MCF 10A (cell line): ENCODE data around the gene SCARB1. TPM values are rescaled to one million over a fixed set of nuclear protein-coding genes. Genes with fewer than 3 reads are reported as not detected.
"Not testable (repeated sequence)": the region's sequence is repeated elsewhere in the genome, so short reads cannot be mapped to it uniquely, and the experiment has no call there.

Experiments
- BruUV-seq: library from RNA; stranded (reverse); fragments of 400-500 nt; replicated peaks from 2 replicates; lab custom pipeline; 2021; lab: Mats Ljungman, UMichigan
- CTCF ChIA-PET: fragments of 300-600 bp; sonication (Branson Sonifier 250); formaldehyde crosslinking; extraction: SDS; loops from one replicate; lab custom pipeline; 2021; ENCODE audit warnings: antibody characterized with exemption, inconsistent platforms; lab: Yijun Ruan, JAX
- POLR2A ChIA-PET: fragments of 300-600, 350-650 bp; sonication (Branson Sonifier 250); formaldehyde crosslinking; extraction: SDS; loops from one replicate; lab custom pipeline; 2020; ENCODE audit warnings: antibody characterized with exemption, inconsistent platforms; lab: Yijun Ruan, JAX
- DNase-seq: peaks from one replicate; pipeline ENCODE4 v3.0.0-alpha.2; 2018; ENCODE audit not compliant: unreplicated experiment
- H3K27ac Mint-ChIP-seq: one replicate; pipeline ENCODE4 v1.8.0; 2022; ENCODE audit warnings: mild to moderate bottlenecking, low read depth, mixed read lengths; ENCODE audit not compliant: unreplicated experiment
- H3K27me3 Mint-ChIP-seq: one replicate; pipeline ENCODE4 v1.8.0; 2022; ENCODE audit warnings: mixed read lengths; ENCODE audit not compliant: insufficient read depth, unreplicated experiment
- H3K36me3 Mint-ChIP-seq: one replicate; pipeline ENCODE4 v1.8.0; 2022; ENCODE audit warnings: mild to moderate bottlenecking, moderate library complexity, mixed read lengths; ENCODE audit not compliant: insufficient read depth, unreplicated experiment
- H3K4me1 Mint-ChIP-seq: one replicate; pipeline ENCODE4 v1.8.0; 2022; ENCODE audit warnings: mixed read lengths; ENCODE audit not compliant: insufficient read depth, unreplicated experiment
- H3K4me3 Mint-ChIP-seq: one replicate; pipeline ENCODE4 v1.8.0; 2022; ENCODE audit warnings: mild to moderate bottlenecking, moderate library complexity, mixed read lengths; ENCODE audit not compliant: unreplicated experiment
- H3K9me3 Mint-ChIP-seq: one replicate; pipeline ENCODE4 v1.8.0; 2022; ENCODE audit warnings: mixed read lengths; ENCODE audit not compliant: unreplicated experiment
- intact Hi-C: fragments of 100-400 bp; cut with micrococcal nuclease; formaldehyde crosslinking; loops from 2 replicates; pipeline ENCODE4 v1.14.1; 2022
- total RNA-seq: library from RNA; stranded (reverse); gene quantifications from 2 replicates; pipeline ENCODE4 v1.2.3, GENCODE V29; 2022
- TF ChIP-seq, protein P1 (sequence below): fragments of 200-600 bp; IDR thresholded peaks from one replicate; pipeline ENCODE4 v1.8.0; 2022; ENCODE audit warnings: antibody characterized with exemption, mild to moderate bottlenecking; ENCODE audit not compliant: unreplicated experiment

The SCARB1 gene
- total RNA-seq, 1 experiment from 2014 or later: 71.0 TPM

DNA sequence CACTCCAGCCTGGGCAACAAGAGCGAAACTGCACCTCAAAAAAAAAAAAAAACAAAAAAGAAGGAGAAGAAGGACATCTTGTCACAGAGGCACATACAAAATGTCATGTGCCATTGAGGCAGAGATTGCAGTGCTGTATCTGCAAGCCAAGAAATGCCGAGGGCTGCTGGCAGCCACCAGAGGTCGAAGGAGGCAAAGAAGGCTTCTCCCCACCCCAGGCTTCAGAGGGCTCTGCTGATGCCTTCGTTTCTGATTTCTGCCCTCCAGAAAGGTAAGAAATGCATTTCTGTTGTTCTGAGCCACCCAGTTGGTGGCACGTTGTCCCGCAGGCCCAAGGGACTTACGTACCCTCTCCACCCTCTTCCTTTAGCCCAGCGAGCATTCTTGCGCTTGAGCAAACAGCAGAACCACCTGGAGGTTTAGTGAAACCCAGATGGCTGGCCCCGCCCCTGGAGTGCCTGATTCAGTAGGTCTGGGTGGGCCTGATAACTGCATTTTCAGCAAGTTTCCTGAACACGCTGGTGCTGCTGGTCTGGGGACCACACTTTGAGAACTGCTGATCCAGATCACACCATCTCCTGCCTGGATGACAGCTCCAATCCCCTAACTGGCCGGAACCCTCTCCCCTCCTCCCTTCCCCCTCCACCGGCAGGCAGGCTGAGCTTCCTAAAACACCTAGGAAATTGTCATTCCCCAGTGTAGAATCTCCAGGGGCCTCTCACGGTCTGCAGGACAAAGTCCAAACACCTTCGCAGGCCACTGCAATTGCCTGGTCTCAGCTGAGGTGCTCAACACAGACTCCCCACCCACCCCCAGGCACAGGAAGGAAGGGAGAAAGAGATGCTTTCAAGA lies 21.1 kb upstream of the SCARB1 start:
- CTCF ChIA-PET: interaction anchor here (1.2 kb wide), 1 partner anchor 8 kb away, joined by 4 read pairs; no protein-coding TSS in a partner anchor
- BruUV-seq: no TSS peak
- no peaks in the 10 kb centered on the region for H3K9me3 Mint-ChIP-seq
- peaks cover 1% of the 10 kb centered on the region for H3K36me3 Mint-ChIP-seq
- DNase-seq: no peak
- TF ChIP-seq, protein P1, sequence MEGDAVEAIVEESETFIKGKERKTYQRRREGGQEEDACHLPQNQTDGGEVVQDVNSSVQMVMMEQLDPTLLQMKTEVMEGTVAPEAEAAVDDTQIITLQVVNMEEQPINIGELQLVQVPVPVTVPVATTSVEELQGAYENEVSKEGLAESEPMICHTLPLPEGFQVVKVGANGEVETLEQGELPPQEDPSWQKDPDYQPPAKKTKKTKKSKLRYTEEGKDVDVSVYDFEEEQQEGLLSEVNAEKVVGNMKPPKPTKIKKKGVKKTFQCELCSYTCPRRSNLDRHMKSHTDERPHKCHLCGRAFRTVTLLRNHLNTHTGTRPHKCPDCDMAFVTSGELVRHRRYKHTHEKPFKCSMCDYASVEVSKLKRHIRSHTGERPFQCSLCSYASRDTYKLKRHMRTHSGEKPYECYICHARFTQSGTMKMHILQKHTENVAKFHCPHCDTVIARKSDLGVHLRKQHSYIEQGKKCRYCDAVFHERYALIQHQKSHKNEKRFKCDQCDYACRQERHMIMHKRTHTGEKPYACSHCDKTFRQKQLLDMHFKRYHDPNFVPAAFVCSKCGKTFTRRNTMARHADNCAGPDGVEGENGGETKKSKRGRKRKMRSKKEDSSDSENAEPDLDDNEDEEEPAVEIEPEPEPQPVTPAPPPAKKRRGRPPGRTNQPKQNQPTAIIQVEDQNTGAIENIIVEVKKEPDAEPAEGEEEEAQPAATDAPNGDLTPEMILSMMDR: no peak
- no peak overlapping the region for H3K27ac Mint-ChIP-seq
- intact Hi-C loops: no loop called here
- no peak overlapping the region for H3K4me3 Mint-ChIP-seq
- H3K27me3 Mint-ChIP-seq: no peaks in the 10 kb centered on the region
- POLR2A ChIA-PET: interaction anchor here (1.0 kb wide), 1 partner anchor 15 kb away, joined by 3 read pairs; no protein-coding TSS in a partner anchor
- peaks cover 7% of the 10 kb centered on the region for H3K4me1 Mint-ChIP-seq

DNA sequence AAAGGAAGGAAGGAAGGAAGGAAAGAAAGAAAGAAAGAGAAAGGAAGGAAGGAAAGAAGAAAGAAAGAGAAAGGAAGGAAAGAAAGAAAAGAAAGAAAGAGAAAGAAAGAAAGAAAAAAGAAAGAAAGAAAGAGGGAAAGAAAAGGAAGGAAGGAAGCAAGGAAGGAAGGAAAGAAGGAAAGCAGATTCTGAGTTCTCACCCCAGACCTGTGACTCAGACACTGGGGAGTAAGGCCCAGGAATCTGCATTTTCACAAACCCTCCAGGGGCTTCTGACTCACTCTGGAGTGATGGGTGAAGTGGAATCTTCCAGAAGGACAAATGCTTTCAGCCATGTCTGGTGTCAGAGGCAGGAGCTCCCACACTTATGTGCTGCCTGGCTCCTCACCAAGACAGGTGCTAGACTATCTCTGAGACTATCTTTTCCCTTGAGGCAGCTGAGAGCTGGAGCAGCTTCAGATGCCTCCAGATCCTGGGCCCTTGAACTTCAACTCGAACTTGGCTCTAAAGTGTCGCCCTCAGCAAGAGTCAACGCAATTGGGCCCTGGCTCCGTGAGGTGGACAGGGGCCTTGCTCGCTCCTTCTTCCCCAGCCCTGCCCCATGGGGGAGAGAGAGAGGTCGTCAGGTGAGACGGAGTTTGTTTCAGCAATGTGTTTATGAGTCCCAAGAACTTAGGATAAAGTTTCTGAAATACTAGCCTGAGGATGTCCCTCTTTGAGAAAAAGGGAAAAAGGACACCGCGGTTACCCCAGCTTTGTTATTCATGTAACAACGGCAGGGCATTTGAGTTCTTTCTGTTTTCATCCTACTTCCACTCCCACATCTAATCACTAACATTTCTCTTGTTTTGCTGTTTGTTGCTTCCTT lies 19.8 kb upstream of the SCARB1 start:
- H3K36me3 Mint-ChIP-seq: no peaks in the 10 kb centered on the region
- peaks cover 7% of the 10 kb centered on the region for H3K4me1 Mint-ChIP-seq
- POLR2A ChIA-PET: no interaction called here
- H3K9me3 Mint-ChIP-seq: no peaks in the 10 kb centered on the region
- TF ChIP-seq, protein P1: no peak
- no peak overlapping the region for H3K4me3 Mint-ChIP-seq
- intact Hi-C loops: no loop called here
- CTCF ChIA-PET: interaction anchor here (0.7 to 1.2 kb wide), 2 partner anchors 9 to 19 kb away, joined by 4 read pairs; no protein-coding TSS in a partner anchor
- no peak overlapping the region for H3K27ac Mint-ChIP-seq
- H3K27me3 Mint-ChIP-seq: no peaks in the 10 kb centered on the region
- BruUV-seq: no TSS peak
- DNase-seq: peak; percentile 14

DNA sequence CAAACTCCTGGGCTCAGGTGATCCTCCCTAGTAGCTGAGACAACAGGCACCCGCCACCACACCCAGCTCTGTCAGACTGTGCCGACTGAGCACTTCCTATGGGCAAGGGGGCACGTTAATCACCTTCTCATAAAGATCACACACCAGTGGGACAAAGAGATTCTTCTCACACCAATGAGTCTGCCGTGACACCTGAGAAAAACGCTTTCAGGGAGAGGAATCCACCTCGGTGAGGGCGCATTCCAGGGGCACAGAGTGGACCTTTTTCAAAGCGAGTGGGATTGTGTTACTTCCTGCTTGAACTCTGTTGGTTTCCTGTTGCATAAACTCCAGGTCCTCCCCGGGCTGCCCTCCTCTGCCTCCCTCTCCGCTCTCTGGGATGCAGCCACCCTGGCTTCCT lies 17.5 kb upstream of the SCARB1 start:
- H3K36me3 Mint-ChIP-seq: no peaks in the 10 kb centered on the region
- no TSS peak for BruUV-seq

DNA sequence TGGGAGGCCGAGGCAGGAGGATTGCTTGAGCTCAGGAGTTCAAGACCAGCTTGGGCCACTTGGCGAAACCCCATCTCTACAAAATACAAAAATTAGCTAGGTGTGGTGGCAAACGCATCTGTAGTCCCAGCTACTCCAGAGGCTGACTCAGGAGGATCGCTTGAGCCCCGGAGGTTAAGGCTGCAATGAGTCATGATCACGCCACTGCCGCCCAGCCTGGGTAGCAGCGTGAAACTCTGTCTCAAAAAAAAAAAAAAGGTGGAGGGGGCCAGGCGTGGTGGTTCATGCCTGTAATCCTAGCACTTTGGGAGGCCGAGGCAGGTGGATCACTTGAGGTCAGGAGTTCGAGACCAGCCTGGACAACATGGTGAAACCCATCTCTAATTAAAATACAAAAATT lies 16.7 kb upstream of the SCARB1 start:
- CTCF ChIA-PET: interaction anchor here (0.6 kb wide), 1 partner anchor 804 kb away, joined by 3 read pairs; no protein-coding TSS in a partner anchor
- H3K27me3 Mint-ChIP-seq, BruUV-seq, H3K4me1 Mint-ChIP-seq, H3K9me3 Mint-ChIP-seq, H3K27ac Mint-ChIP-seq, H3K36me3 Mint-ChIP-seq, intact Hi-C loops, H3K4me3 Mint-ChIP-seq: not testable (repeated sequence)
- peak; percentile 56 for DNase-seq
- POLR2A ChIA-PET: interaction anchor here (0.9 to 1.1 kb wide), 2 partner anchors 26 to 28 kb away, joined by 3 read pairs; no protein-coding TSS in a partner anchor

More for the DNA sequence above, 17.5 kb upstream of the SCARB1 start:
- Mint-ChIP-seq H3K4me1 (peaks cover 7% of the 10 kb centered on the region), H3K4me3 (no peak overlapping the region), H3K27me3 (no peaks in the 10 kb centered on the region), H3K27ac (no peak overlapping the region), H3K9me3 (no peaks in the 10 kb centered on the region)
- ChIA-PET POLR2A (interaction anchor here (1.1 kb wide), 1 partner anchor 25 kb away, joined by 3 read pairs; no protein-coding TSS in a partner anchor), CTCF (no interaction called here)
- intact Hi-C loops: no loop called here
- TF ChIP-seq, protein P1: no peak
- no peak for DNase-seq
